Ishikawa (cell line): ENCODE results near the gene CAMK2N1.

Experiments used
- CEBPB ChIP-seq: IDR thresholded peaks from 2 replicates; pipeline ENCODE4 v1.6.1; 2012
- EP300 ChIP-seq: IDR thresholded peaks from 2 replicates; pipeline ENCODE4 v1.6.1; 2012; ENCODE audit warnings: borderline replicate concordance
- REST ChIP-seq: IDR thresholded peaks from 2 replicates; pipeline ENCODE4 v1.6.1; 2012; ENCODE audit warnings: low read depth, mild to moderate bottlenecking
- TAF1 ChIP-seq: IDR thresholded peaks from 2 replicates; pipeline ENCODE4 v1.6.1; 2012; ENCODE audit warnings: low read depth, mild to moderate bottlenecking
- YY1 ChIP-seq: IDR thresholded peaks from 2 replicates; pipeline ENCODE4 v1.6.1; 2012; ENCODE audit warnings: low read depth
- ZBTB7A ChIP-seq: IDR thresholded peaks from 2 replicates; pipeline ENCODE4 v1.6.1; 2012; ENCODE audit warnings: low read depth

GRCh38 chr1:20487236-20487590 is 1.2 kb upstream of the CAMK2N1 start:
- TF ChIP-seq ZBTB7A, result no peak
- no peak for TF ChIP-seq TAF1
- TF ChIP-seq YY1, result no peak
- no peak for TF ChIP-seq CEBPB
- TF ChIP-seq EP300, result no peak
- TF ChIP-seq REST, result no peak
